ENCODE data around the gene OR4S1.

DNA sequence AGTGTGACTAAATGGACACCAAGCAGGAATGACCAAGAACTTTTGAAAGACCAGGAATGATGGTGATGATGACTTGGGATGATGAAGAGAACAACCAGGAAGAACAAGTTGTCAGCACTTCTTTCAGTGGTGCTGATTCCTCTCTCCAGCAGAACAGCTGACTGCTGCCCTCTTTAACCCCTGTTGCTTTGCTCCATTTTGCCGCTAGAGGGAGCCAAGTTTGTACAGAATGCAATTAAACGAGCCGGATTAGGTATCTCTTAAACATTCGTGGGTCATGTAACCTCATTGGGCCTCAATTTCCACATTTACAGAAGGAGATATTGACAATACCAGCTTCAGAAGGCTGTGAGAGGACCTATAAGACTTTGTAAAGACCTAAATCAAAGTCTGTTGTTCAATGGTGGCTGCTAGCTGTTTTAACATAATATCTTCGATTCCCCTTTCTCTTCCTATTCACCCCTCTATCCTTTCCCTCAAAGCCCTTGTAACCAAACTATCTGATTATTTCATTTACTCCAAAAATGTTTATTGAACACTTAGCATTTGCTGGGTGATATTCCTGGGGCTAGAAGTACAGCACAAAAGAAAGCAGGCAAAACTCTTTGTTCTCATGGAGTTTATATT is 1.9 kb downstream of the OR4S1 start:
- TF ChIP-seq POLR2AphosphoS5 (IDR thresholded peaks at IDR 0.05; ENCODE audit: low read depth, low read length) (no peak), POLR2A (IDR thresholded peaks at IDR 0.05; ENCODE audit: low read depth, low read length) (no peak), TAF1 (IDR thresholded peaks at IDR 0.05; ENCODE audit: borderline replicate concordance, low read depth, low read length) (no peak)

All from GM12892 (cell line).